IPS DF 19.7 (cell line): ENCODE measurements around the gene SPATS1.

Source experiments
- DNase-seq: peaks from one replicate; pipeline ENCODE4 v3.0.0-alpha.2; 2013; ENCODE audit warnings: low read depth, low spot score

The SPATS1 gene

DNA sequence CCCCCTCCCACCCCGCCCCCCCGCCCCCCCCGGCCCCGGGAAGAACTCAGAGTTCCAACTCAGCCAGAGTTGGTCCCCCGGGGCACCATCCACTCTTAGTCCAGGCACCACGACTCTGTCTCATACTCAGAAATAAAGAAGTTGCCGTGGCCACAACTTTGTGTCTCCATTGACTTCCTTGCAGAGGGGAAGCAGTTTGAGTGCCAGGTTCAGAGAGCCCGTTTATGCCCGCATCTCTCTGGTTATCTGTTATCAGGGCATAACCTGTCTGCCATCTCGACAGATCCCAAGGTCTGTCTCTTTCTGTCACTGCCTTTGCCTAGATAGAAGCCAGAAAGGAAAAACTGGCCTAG lies 45.7 kb downstream of the SPATS1 start:
- DNase-seq: no peak

DNA sequence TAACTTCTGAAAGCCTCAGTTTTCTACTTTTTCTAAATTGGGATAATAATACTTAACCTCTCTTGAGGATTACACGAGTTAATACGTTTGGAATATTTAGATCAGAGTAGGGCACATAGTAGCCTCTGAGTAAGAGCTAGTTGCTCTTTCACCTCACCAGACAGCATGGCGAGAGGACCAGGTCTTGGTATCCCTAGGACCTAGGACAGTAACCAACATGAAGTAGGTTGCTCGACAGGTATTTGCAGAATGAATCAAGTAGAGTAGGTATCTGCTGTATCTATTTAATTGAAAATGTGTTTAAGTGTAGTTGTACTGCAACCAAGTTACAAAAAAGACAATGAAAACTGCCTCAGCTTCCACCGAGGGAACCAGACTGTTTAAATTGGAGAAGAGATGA lies 46.4 kb downstream of the SPATS1 start:
- DNase-seq: no peak

DNA sequence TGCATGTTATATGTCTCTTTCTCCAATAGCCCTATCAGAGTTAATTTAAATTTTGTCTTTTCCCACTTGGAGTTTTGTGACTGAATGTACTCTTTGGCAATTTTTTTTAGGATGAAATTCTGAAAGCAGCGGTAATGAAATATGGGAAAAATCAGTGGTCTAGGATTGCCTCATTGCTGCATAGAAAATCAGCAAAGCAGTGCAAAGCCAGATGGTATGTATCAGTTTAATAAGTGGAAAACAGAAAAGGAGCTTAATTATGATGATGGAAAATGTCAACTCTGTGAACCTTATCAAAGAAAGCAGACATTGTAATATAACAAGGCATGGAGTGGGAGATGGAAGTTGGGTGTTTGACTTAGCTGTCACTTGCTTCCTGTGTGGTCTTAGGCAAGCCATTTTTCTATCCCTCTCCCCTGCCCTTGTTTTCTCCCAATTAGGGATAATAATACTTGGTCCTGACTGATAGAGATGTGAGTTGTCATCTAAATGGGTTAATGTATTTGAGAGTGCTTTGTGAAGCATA lies 47.8 kb downstream of the SPATS1 start:
- DNase-seq: no peak
